M059J (cell line): ENCODE measurements around the gene MTERF1. TPM values are rescaled to one million over a fixed set of nuclear protein-coding genes. Genes with fewer than 3 reads are reported as not detected.
"Not testable (repeated sequence)": the region's sequence is repeated elsewhere in the genome, so short reads cannot be mapped to it uniquely, and the experiment has no call there.

Experiments
- DNase-seq: peaks from one replicate; pipeline ENCODE4 v3.0.0-alpha.2; 2012; ENCODE audit warnings: low read depth
- total RNA-seq: library from RNA; depleted of rRNA; stranded (reverse); fragments of >200 nt; shearing (Covaris generic); gene quantifications from 2 replicates; pipeline ENCODE4 v1.2.3, GENCODE V29; 2014

The MTERF1 gene
- total RNA-seq, 1 experiment from 2014 or later, result 14.7 TPM

- peak; percentile 80 for DNase-seq
These were observed 3.3 kb upstream of the MTERF1 start for GRCh38 chr7:91883676-91884362.

GRCh38 chr7:91880016-91880412, 488 bp downstream of the MTERF1 start:
- peak; percentile 12 for DNase-seq

GRCh38 chr7:91876391-91877133, 3.9 kb downstream of the MTERF1 start:
- peak; percentile 26 for DNase-seq

GRCh38 chr7:91875851-91876250, 4.7 kb downstream of the MTERF1 start:
- DNase-seq, result no peak

- DNase-seq, result no peak
These were observed 7.6 kb downstream of the MTERF1 start for GRCh38 chr7:91872928-91873327.

- DNase-seq, result no peak
These were observed 8.4 kb downstream of the MTERF1 start for GRCh38 chr7:91872069-91872468.

GRCh38 chr7:91869661-91870060, 10.8 kb downstream of the MTERF1 start:
- peak; percentile 12 for DNase-seq

- DNase-seq, result no peak
These were observed 13.8 kb downstream of the MTERF1 start for GRCh38 chr7:91866599-91867148.

- no peak for DNase-seq
These were observed 15.0 kb downstream of the MTERF1 start for GRCh38 chr7:91865511-91865910.

GRCh38 chr7:91864604-91865003, 15.9 kb downstream of the MTERF1 start:
- not testable (repeated sequence) for DNase-seq

GRCh38 chr7:91864070-91864469, 16.4 kb downstream of the MTERF1 start:
- no peak for DNase-seq

GRCh38 chr7:91852263-91852741, 28.2 kb downstream of the MTERF1 start:
- DNase-seq, result peak; percentile 56

- peak; percentile 78 for DNase-seq
These were observed 30.0 kb downstream of the MTERF1 start for GRCh38 chr7:91850455-91850854.

GRCh38 chr7:91847876-91848588, 32.5 kb downstream of the MTERF1 start:
- DNase-seq, result no peak

GRCh38 chr7:91847231-91847630, 33.3 kb downstream of the MTERF1 start:
- no peak for DNase-seq

- peak; percentile 13 for DNase-seq
These were observed 34.1 kb downstream of the MTERF1 start for GRCh38 chr7:91846436-91846835.

- no peak for DNase-seq
These were observed 36.7 kb downstream of the MTERF1 start for GRCh38 chr7:91843831-91844230.

- no peak for DNase-seq
These were observed 42.1 kb downstream of the MTERF1 start for GRCh38 chr7:91838439-91838838.

- DNase-seq, result no peak
These were observed 43.0 kb downstream of the MTERF1 start for GRCh38 chr7:91837397-91838070.

GRCh38 chr7:91835826-91836368, 44.6 kb downstream of the MTERF1 start:
- DNase-seq, result peak; percentile 36

GRCh38 chr7:91835091-91835825, 45.2 kb downstream of the MTERF1 start:
- no peak for DNase-seq
